Calu3 (cell line): ENCODE data around the gene MTMR6. TPM values are rescaled to one million over a fixed set of nuclear protein-coding genes. Genes with fewer than 3 reads are reported as not detected.

Source experiments
- Bru-seq: library from RNA; stranded (reverse); fragments of 400-500 nt; gene quantifications from one replicate; lab custom pipeline; 2021; lab: Mats Ljungman, UMichigan
- BruChase-seq, 2 experiments: library from RNA; stranded (reverse); fragments of 400-500 nt; gene quantifications; one replicate each; lab custom pipeline; 2021; lab: Mats Ljungman, UMichigan
- BruUV-seq: library from RNA; stranded (reverse); fragments of 400-500 nt; replicated peaks from 2 replicates; lab custom pipeline; 2021; lab: Mats Ljungman, UMichigan
- CTCF ChIA-PET: fragments of 300-600 bp; sonication (Branson Sonifier 250); formaldehyde crosslinking; loops from one replicate; lab custom pipeline; 2022; ENCODE audit warnings: antibody characterized with exemption; lab: Charles Lee
- DNase-seq: peaks from one replicate; pipeline ENCODE4 v3.0.0; 2022
- H3K27ac Mint-ChIP-seq: one replicate; pipeline ENCODE4 v1.8.0; 2022; ENCODE audit warnings: mixed read lengths; ENCODE audit not compliant: unreplicated experiment
- H3K27me3 Mint-ChIP-seq: one replicate; pipeline ENCODE4 v1.8.0; 2022; ENCODE audit warnings: mixed read lengths; ENCODE audit not compliant: unreplicated experiment
- H3K36me3 Mint-ChIP-seq: one replicate; pipeline ENCODE4 v1.8.0; 2022; ENCODE audit warnings: mild to moderate bottlenecking, moderate library complexity, mixed read lengths; ENCODE audit not compliant: insufficient read depth, unreplicated experiment
- H3K4me1 Mint-ChIP-seq: one replicate; pipeline ENCODE4 v1.8.0; 2022; ENCODE audit warnings: mild to moderate bottlenecking, low read depth, mixed read lengths; ENCODE audit not compliant: unreplicated experiment
- H3K4me3 Mint-ChIP-seq: one replicate; pipeline ENCODE4 v1.8.0; 2022; ENCODE audit warnings: mild to moderate bottlenecking, low read depth, moderate library complexity, mixed read lengths; ENCODE audit not compliant: unreplicated experiment
- H3K9me3 Mint-ChIP-seq: one replicate; pipeline ENCODE4 v1.8.0; 2022; ENCODE audit warnings: low read depth, mixed read lengths; ENCODE audit not compliant: unreplicated experiment
- intact Hi-C: fragments of 100-400 bp; cut with micrococcal nuclease; formaldehyde crosslinking; loops from one replicate; pipeline ENCODE4 v1.10.0; 2022; ENCODE audit not compliant: unreplicated experiment
- long read RNA-seq: library from polyadenylated mRNA; stranded (forward); transcript quantifications from one replicate; pipeline ENCODE4 v2.0.0, GENCODE V29; 2022
- total RNA-seq: library from RNA; stranded (reverse); gene quantifications from 2 replicates; pipeline ENCODE4 v1.2.3, GENCODE V29; 2022
- TF ChIP-seq, protein P1 (sequence below): fragments of 200-600 bp; IDR thresholded peaks from one replicate; pipeline ENCODE4 v1.8.0; 2022; ENCODE audit warnings: antibody characterized with exemption; ENCODE audit not compliant: unreplicated experiment

MTMR6 gene
- total RNA-seq (7.0 and 7.1 TPM in 2 replicates), Bru-seq, nascent RNA (percentile 66 among the genes with signal in this experiment), BruChase-seq, experiment 1, labeled RNA remaining after a 6-hour chase (percentile 69 among the genes with signal in this experiment), BruChase-seq, experiment 2, labeled RNA remaining after a 2-hour chase (percentile 68 among the genes with signal in this experiment)
- long read RNA-seq, full-length matches to known transcripts = 10 of 14 reads
- long read RNA-seq, partial matches to known transcripts = 1 of 14 reads
- long read RNA-seq, other reads (novel, unspliced or antisense) = 3 of 14 reads

DNA sequence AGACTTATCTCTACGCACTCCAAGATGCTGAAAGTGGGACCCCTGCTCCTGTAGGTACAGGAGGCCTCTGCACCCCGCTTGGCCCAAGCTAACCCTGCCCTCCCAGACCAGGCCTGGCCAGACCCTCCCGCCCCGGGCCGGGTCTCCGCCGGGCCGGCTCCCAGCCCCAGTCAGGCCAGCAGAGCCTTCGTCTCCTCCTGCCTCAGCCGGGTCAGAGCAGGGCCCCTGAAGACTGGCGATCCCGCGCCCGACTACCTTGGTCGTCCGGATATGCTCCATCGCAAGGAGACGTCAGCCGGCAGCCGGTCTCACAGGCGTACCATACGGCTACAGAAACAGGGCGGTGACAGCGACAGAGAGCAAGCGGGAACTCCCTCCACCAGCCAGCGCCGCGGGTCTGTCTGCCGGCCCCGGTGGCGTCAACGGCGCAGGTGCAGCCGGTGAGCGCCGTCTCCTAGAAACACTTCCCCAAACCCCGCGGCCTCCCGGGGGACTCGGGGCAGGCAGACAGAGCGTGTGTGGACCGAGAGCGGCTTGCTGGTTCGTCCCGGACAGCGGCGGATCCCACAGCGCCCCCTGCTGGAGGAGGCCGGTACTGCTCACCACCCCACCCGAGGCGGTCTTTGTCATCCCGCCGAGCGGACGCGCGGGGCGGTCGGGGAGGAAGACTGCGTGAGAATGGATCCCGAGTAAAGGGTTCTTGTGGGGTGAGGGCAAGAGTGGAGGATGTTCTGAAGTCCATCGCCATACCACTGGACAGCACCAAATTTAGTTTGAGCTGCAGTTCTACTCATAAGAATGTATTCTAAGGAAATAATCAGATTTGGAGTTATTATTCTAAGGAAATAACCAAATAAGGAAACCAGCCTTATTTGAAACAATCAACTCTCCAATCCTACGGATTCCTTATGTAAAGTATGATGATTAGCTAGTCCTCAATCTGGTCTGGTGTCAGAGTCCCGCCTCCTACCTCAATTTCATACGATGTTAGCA, at the start of gene MTMR6:
Gene MTMR6, minus strand, starts transcription at position 520 of the 993 bp plus-strand sequence. Its CDS starts 241 bp downstream, at position 279.
- peak; percentile 89 for DNase-seq
- Mint-ChIP-seq H3K4me1 (no peaks in the 10 kb centered on the region), H3K27me3 (no peaks in the 10 kb centered on the region), H3K9me3 (no peaks in the 10 kb centered on the region), H3K36me3 (peaks cover 14% of the 10 kb centered on the region), H3K4me3 (peak within 1 kb of the TSS; percentile 95), H3K27ac (peak within 1 kb of the TSS; percentile 95)
- BruUV-seq = no TSS peak
- TF ChIP-seq, protein P1, sequence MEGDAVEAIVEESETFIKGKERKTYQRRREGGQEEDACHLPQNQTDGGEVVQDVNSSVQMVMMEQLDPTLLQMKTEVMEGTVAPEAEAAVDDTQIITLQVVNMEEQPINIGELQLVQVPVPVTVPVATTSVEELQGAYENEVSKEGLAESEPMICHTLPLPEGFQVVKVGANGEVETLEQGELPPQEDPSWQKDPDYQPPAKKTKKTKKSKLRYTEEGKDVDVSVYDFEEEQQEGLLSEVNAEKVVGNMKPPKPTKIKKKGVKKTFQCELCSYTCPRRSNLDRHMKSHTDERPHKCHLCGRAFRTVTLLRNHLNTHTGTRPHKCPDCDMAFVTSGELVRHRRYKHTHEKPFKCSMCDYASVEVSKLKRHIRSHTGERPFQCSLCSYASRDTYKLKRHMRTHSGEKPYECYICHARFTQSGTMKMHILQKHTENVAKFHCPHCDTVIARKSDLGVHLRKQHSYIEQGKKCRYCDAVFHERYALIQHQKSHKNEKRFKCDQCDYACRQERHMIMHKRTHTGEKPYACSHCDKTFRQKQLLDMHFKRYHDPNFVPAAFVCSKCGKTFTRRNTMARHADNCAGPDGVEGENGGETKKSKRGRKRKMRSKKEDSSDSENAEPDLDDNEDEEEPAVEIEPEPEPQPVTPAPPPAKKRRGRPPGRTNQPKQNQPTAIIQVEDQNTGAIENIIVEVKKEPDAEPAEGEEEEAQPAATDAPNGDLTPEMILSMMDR = peak; percentile 95
- intact Hi-C loops = loop anchor here (5.0 kb wide), 1 partner anchor 55 kb away; no protein-coding TSS in a partner anchor
- CTCF ChIA-PET = no interaction called here

DNA sequence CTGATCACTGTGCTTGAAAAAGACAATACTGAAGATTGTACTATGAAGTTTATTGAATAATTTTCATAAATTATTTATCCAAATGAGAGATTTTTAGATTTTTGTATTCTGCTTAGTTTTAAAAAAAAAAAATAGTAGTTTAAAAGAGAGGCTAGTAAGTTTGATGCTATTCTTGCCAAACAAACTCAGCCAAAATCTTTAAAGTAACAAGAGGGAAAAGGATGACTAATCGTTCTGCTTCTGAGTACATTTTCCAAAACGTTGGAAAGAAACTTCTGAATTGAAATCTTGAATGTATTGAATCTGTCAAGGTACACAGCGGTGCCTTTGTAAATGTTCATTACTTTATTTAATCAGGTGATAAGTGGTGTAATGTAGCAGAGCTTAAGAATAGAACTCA, 48.6 kb upstream of the MTMR6 start:
- Mint-ChIP-seq H3K27me3 (no peaks in the 10 kb centered on the region), H3K27ac (no peak overlapping the region), H3K9me3 (no peaks in the 10 kb centered on the region), H3K4me1 (no peaks in the 10 kb centered on the region), H3K4me3 (no peak overlapping the region), H3K36me3 (peaks cover 11% of the 10 kb centered on the region)
- intact Hi-C loops = no loop called here
- CTCF ChIA-PET = no interaction called here
- no TSS peak for BruUV-seq
- TF ChIP-seq, protein P1 = no peak
- DNase-seq = no peak

GRCh38 chr13:25330541-25330940, 43.3 kb upstream of the MTMR6 start:
- Mint-ChIP-seq H3K4me1 (no peaks in the 10 kb centered on the region), H3K27me3 (no peaks in the 10 kb centered on the region), H3K27ac (no peak overlapping the region), H3K9me3 (no peaks in the 10 kb centered on the region), H3K4me3 (no peak overlapping the region), H3K36me3 (peaks cover 19% of the 10 kb centered on the region)
- intact Hi-C loops = no loop called here
- DNase-seq = no peak
- CTCF ChIA-PET = no interaction called here
- TF ChIP-seq, protein P1 = no peak
- no TSS peak for BruUV-seq

- H3K4me1 Mint-ChIP-seq = no peaks in the 10 kb centered on the region
- DNase-seq = no peak
These were observed 42.4 kb upstream of the MTMR6 start for GRCh38 chr13:25329706-25330105.

More at GRCh38 chr13:25329706-25330105, 42.4 kb upstream of the MTMR6 start:
- CTCF ChIA-PET = no interaction called here
- TF ChIP-seq, protein P1 = no peak
- no peaks in the 10 kb centered on the region for H3K27me3 Mint-ChIP-seq
- H3K36me3 Mint-ChIP-seq = peaks cover 19% of the 10 kb centered on the region
- no peak overlapping the region for H3K4me3 Mint-ChIP-seq
- intact Hi-C loops = no loop called here
- H3K9me3 Mint-ChIP-seq = no peaks in the 10 kb centered on the region
- H3K27ac Mint-ChIP-seq = no peak overlapping the region
- BruUV-seq = no TSS peak
